Gastroesophageal sphincter (tissue), 4 donors: ENCODE results near the gene SKIL. TPM values are rescaled to one million over a fixed set of nuclear protein-coding genes. Genes with fewer than 3 reads are reported as not detected.

Source experiments
- ATAC-seq: fragments of 150-250 bp; one replicate; pipeline ENCODE4 v1.9.1; 2016; ENCODE audit warnings: mild to moderate bottlenecking, moderate library complexity
- H3K27ac ChIP-seq, 4 donors: fragments of 200-600 bp; sonication (generic) in 3 of 4; 1 replicate in 3 of 4; 2 replicates in 1 of 4; pipeline ENCODE4 v1.5.1; 2016 to 2019
- H3K27me3 ChIP-seq: fragments of 200-600 bp; sonication (generic); one replicate; pipeline ENCODE4 v1.5.1; 2019
- H3K36me3 ChIP-seq, 2 donors: fragments of 200-600 bp; sonication (generic); one replicate each; pipeline ENCODE4 v1.5.1; 2019; ENCODE audit warnings: control low read depth in 1 of 2
- H3K4me1 ChIP-seq, 3 donors: fragments of 200-600 bp; sonication (generic); 1 replicate in 2 of 3; 2 replicates in 1 of 3; pipeline ENCODE4 v1.5.1; 2016 to 2019; ENCODE audit warnings: control low read depth in 2 of 3
- H3K4me3 ChIP-seq, 2 donors: fragments of 200-600 bp; sonication (generic); one replicate each; pipeline ENCODE4 v1.5.1; 2019; ENCODE audit warnings: mild to moderate bottlenecking in 1 of 2, moderate library complexity in 1 of 2
- H3K9me3 ChIP-seq, 3 donors: fragments of 200-600 bp; sonication (generic); one replicate each; pipeline ENCODE4 v1.5.1; 2017 to 2019; ENCODE audit warnings: control low read depth in 2 of 3
- CTCF ChIP-seq, 4 experiments: fragments of 200-600 bp in 2 of 4; fragments of 450-650 bp in 2 of 4; sonication (generic) in 1 of 4; IDR thresholded peaks; one replicate each; pipeline ENCODE4 v1.5.1; 2017 to 2019; ENCODE audit warnings: antibody characterized with exemption in 4 of 4, mild to moderate bottlenecking in 2 of 4, moderate library complexity in 2 of 4
- EP300 ChIP-seq: sonication (generic); formaldehyde crosslinking; IDR thresholded peaks from one replicate; pipeline ENCODE4 v1.6.1; 2017; ENCODE audit warnings: antibody characterized with exemption, mild to moderate bottlenecking
- POLR2A ChIP-seq, 2 donors: fragments of 450-650 bp; IDR thresholded peaks; one replicate each; pipeline ENCODE4 v1.6.1; 2017; ENCODE audit warnings: antibody characterized with exemption in 2 of 2, mild to moderate bottlenecking in 2 of 2, moderate library complexity in 1 of 2
- POLR2AphosphoS5 ChIP-seq: sonication (generic); formaldehyde crosslinking; IDR thresholded peaks from one replicate; pipeline ENCODE4 v1.6.1; 2017; ENCODE audit warnings: antibody characterized with exemption
- WGBS, 2 donors: methylation state at CpG; one replicate each; pipeline ENCODE4 v1.1.5; 2018; ENCODE audit warnings: low coverage in 1 of 2; 5-methylcytosine and 5-hydroxymethylcytosine counted together
- total RNA-seq, 4 donors: library from RNA; depleted of rRNA; stranded (reverse); fragments of >200 nt; gene quantifications; one replicate each; pipeline ENCODE4 v1.1.0, GENCODE V29; 2016

SKIL gene
- total RNA-seq, 4 donors from 2014 or later = 29.1 to 52.8 (median 35.9) TPM

- H3K27me3 ChIP-seq = peaks cover 21% of the 10 kb centered on the region
- no peak overlapping the region for H3K4me3 ChIP-seq
- H3K9me3 ChIP-seq = no peaks in the 10 kb centered on the region
- peaks cover 0 to 28% (median 8%) of the 10 kb centered on the region in 3 donors for H3K4me1 ChIP-seq
- no peak for ATAC-seq
- H3K27ac ChIP-seq = no peak overlapping the region
- 80 to 91% methylated on average over 1 to 5 of the region's 8 CpGs for WGBS, 2 donors
- TF ChIP-seq POLR2A (IDR thresholded peaks at IDR 0.05) (no peak), EP300 (no peak), CTCF (IDR thresholded peaks at IDR 0.05) (no peak), POLR2AphosphoS5 (no peak)
- H3K36me3 ChIP-seq = no peaks in the 10 kb centered on the region
Observed at GRCh38 chr3:170423001-170423615, 65.6 kb downstream of the SKIL start.

- H3K36me3 ChIP-seq = no peaks in the 10 kb centered on the region
- TF ChIP-seq EP300 = no peak
- no peak for TF ChIP-seq POLR2A (IDR thresholded peaks at IDR 0.05)
- TF ChIP-seq POLR2AphosphoS5 = no peak
- TF ChIP-seq CTCF (IDR thresholded peaks at IDR 0.05) = no peak
- peaks cover 3% of the 10 kb centered on the region for H3K27me3 ChIP-seq
- no peak overlapping the region for H3K27ac ChIP-seq
- WGBS, 2 donors = 72 to 75% methylated on average over 5 to 7 of the region's 8 CpGs
- peaks cover 0 to 10% (median 0%) of the 10 kb centered on the region in 3 donors for H3K4me1 ChIP-seq
- no peaks in the 10 kb centered on the region for H3K9me3 ChIP-seq
- ATAC-seq = no peak
- H3K4me3 ChIP-seq = no peak overlapping the region
Observed at GRCh38 chr3:170424879-170425278, 67.4 kb downstream of the SKIL start.

GRCh38 chr3:170425491-170426239, 68.2 kb downstream of the SKIL start:
- no peaks in the 10 kb centered on the region for H3K9me3 ChIP-seq
- TF ChIP-seq CTCF (IDR thresholded peaks at IDR 0.05) (no peak), EP300 (no peak), POLR2A (IDR thresholded peaks at IDR 0.05) (no peak), POLR2AphosphoS5 (no peak)
- H3K4me3 ChIP-seq = no peak overlapping the region
- WGBS, 2 donors = 66 to 72% methylated on average over 5 to 6 of the region's 11 CpGs
- no peaks in the 10 kb centered on the region for H3K36me3 ChIP-seq
- H3K27ac ChIP-seq = peak overlapping the region in 2 of 4 donors; percentile 11 to 26
- no peak for ATAC-seq
- H3K27me3 ChIP-seq = no peaks in the 10 kb centered on the region
- H3K4me1 ChIP-seq = peaks cover 0 to 8% (median 0%) of the 10 kb centered on the region in 3 donors

DNA sequence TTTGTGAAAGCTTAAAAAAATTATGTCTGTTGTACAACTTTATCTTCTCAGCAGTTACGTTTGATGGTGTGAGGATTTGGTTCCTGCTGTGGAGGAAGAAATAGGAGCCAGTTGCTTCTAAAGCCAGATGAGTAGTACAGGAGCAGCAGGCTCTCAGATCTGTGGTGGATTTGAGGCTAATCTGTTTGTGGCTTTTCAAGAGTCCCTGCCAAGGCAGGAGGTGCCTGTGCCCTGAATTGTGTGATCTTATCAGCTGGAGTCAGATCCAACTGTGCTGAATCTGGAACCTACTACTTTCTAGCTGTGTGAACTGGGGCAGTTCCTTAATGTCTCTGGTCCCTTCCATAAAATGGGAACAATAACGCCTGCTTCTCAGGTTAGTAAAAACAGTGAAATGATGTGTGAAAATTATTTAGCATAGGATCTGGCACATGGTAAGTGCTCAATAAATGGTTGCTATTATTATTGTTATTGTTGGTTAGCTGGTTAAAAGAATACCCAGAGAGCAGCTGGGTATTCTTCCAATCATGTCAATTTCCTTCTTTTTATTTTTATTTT, 68.8 kb downstream of the SKIL start:
- H3K36me3 ChIP-seq = no peaks in the 10 kb centered on the region
- H3K9me3 ChIP-seq = no peaks in the 10 kb centered on the region
- H3K27me3 ChIP-seq = no peaks in the 10 kb centered on the region
- peaks cover 0 to 7% (median 0%) of the 10 kb centered on the region in 3 donors for H3K4me1 ChIP-seq
- no peak for ATAC-seq
- 78 to 100% methylated on average over 1 to 2 of the region's 2 CpGs for WGBS, 2 donors
- H3K27ac ChIP-seq = peak overlapping the region in 1 of 4 donors; percentile 26
- no peak for TF ChIP-seq EP300
- TF ChIP-seq CTCF (IDR thresholded peaks at IDR 0.05) = no peak
- no peak for TF ChIP-seq POLR2A (IDR thresholded peaks at IDR 0.05)
- no peak for TF ChIP-seq POLR2AphosphoS5
- no peak overlapping the region for H3K4me3 ChIP-seq
